IPS DF 4.7 (cell line): Measurements from ENCODE around the gene HNRNPAB.

Source experiments
- DNase-seq: peaks from one replicate; pipeline ENCODE4 v3.0.0-alpha.2; 2013; ENCODE audit warnings: low spot score; ENCODE audit errors: extremely low read depth

Gene HNRNPAB

DNA sequence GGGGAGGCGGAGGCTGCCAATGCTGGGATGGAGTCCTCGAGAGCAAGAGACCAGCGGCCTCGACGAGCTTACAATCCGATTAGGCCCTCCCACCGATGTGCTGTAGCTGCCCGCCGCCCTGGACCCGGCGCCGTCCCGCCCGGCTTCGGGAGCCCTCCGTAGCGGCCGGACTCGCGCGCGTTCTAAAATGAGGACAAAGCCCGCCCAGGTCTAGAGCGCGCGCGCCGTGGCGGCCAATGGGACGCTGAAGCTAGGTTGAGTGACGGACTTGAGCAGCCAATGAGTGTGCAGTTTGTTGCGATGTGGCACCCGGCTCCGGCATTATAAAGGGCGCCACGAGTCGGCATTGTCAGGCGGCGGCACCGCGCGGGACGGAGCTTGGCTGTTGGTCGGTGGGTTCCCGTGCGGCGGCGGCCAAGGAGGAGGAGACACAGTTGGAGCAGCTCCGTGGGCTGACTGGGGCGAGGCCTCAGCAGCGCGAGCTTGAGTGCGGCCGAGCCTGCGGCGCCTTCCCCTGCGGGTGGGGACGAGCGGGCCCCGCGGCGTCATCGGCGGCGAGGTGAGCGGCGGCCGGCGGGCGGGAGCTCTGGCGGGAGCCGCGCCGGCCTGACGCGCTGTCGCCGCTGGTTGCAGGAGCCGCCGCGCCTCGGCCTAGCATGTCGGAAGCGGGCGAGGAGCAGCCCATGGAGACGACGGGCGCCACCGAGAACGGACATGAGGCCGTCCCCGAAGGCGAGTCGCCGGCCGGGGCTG is at the start of gene HNRNPAB:
Gene HNRNPAB (plus strand): TSS at position 352 of the 753 bp plus-strand sequence. CDS start 305 bp downstream, at position 657.
- DNase-seq, result peak; percentile 75

DNA sequence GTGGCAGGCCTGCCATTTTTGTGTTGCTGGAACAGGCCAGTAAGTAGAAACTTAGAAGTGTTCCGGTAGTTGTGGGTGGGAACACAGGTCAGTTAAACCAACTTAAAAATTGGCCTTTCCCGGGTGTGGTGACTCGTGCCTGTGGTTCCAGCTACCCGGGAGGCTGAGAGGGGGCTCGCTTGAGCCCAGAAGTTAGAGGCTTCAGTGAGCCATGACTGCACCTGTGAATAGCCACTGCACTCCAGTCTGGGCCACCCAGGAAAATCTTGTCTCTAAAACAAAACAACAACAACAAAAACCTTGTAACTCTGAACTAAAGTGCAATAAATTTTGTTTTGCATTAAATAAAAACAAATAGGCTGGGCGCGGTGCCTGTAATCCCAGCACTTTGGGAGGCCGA is 49.3 kb upstream of the HNRNPAB start:
- DNase-seq, result no peak

DNA sequence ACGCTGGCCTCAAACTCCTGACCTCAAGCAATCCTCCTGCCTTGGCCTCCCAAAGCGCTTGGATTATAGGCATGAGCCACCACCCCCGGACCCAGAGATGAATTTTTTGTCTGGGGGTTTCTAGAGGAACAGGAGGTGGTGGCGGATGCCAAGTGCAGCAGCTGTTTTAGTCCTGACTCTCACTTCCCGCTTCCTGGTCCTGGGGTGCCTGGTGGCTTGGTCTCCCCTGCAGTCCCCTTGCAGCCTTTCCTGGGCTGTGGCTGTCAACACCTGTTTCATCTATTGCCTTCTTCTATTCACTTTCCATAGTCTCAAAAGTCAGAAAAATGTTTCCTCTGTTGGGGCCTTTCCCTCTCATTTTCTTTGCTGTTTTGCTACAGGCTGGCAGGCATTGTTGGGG is 44.2 kb upstream of the HNRNPAB start:
- no peak for DNase-seq

DNA sequence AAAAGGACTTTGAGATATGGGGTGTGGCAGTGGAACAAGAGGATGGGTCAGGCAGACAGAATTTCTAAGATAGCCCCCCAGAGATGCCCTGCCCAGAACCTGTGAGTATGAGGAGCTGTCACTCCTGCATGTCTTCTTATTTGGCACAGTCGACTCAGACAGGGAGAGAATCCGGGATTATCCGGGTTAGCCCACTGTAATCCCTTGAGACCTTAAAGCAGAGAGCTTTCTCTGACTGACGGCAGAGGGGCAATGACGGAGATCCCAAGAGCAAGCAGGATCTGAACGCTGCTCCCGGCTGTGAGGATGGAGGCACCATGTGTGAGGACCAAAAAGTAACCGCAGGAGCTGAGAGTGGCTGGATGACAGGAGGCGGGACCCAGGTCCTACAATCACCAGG is 41.9 kb upstream of the HNRNPAB start:
- no peak for DNase-seq

DNA sequence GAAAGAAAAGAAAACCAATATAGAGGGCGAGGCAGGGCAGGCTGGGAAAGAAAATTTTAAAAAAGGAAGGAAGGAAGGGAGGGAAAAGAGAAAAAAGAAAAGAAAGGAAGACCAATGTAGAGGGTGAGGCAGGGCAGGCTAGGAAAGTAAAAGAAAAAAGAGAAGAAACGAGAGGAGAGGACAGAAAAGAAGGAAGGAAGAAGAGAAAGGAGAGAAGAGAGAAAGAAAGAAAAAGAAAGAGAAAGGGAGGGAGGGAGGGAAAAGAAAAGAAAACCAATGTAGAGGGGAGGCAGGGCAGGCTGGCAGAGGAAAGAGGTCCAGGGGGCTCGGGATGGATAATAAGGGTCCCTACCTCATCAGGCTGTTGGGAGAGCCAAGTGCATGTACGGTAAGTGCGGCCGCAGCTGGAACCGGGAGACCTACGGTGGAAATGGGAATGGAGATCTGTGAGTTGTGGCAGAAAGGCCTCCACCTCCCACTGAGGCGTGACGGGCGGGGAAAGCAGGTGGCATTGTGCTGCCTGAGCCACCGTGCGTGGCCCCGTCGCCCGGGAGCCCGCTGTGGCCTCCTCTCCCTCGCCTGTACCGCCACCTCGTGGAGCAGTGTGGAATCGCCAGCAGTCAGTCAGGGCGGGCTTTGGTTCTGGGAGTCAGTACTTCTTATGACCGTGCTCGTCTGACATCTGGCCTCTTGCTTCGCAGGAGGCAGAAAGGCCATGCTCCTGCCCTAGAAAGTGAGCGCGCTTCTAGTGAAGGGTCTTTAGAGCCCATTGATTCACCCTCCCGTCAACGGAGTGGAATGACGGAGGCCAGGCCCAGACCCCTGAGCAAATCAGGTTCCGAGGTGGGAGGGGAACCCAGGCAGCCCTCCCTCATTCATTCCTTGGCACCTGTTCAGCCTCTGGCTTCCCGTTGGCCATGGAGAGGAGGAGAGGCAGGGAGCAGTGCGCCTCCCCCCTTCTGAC is 40.3 kb upstream of the HNRNPAB start:
- DNase-seq, result no peak

DNA sequence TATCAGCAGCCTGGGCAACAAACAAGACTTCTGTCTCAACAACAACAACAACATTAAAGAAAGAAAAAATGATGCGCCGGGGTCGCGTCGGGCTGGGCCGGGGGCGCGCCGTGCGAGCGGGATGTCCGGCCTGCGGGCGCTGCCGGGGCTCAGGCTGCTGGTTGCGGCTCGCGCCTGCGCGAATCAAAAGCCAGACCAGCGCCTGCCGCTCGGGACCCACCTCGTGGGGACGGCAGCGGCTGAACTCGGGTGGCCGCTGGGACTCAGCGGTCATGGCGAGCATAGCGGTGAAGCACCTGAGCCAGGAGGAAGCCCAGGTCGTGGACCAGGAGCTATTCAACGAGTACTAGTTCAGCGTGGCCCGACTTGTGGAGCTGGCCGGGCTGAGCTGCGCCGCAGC is 38.8 kb upstream of the HNRNPAB start:
- DNase-seq, result no peak

DNA sequence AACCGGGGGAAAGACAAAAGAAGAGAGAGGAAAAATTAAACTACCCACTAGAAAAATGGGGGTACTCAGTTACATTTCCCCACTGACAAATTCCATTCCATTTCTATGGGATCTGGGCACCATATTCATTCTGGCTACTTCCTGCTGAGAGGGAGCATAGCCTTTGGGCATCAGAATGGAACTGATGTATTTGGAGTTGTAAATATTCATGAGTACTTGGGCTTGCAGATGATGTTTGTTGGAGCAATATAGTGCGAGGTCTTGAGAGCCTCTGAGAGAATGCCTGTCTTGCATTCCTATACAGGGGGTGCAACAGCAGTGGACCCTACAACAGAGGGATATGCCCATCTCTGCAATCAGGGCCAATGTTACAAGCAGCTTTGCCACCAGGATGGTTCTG is 33.9 kb upstream of the HNRNPAB start:
- no peak for DNase-seq

DNA sequence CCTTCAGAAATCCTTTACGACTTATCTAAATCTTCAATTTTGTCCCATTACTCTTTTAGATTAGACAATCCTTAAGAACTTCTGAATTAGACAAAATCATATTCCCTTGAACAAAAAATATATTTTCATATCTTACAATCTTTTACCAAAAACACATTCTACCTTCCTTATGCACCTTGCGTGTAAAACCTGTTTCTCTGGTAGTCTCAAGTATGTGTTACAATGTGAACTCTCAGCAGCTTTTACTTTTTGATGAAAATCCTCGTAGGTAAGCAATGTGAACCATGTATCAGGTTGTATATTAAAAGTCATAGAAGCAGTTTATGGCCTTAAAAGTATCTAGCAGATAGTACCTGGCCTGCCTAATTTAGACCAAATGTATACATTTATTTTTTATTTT is 29.9 kb upstream of the HNRNPAB start:
- DNase-seq, result no peak

DNA sequence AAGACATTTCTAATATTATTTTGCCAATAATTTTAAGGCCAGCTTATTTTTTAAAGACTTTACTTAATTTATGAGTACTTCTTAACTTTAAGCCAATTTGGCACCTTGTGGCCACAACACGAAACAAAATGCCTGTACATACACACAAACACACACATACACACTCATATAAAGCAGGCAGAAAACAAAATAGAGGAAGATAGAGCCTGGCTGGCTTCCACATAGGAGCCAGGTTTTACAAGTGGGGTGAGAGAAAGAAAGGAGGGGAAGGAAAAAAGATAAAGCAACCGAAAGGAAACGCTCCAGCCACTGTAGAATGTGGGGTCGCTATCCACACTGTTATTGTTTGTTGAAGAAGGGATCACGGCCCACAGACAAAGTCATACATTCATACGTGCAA is 27.5 kb upstream of the HNRNPAB start:
- DNase-seq, result no peak

DNA sequence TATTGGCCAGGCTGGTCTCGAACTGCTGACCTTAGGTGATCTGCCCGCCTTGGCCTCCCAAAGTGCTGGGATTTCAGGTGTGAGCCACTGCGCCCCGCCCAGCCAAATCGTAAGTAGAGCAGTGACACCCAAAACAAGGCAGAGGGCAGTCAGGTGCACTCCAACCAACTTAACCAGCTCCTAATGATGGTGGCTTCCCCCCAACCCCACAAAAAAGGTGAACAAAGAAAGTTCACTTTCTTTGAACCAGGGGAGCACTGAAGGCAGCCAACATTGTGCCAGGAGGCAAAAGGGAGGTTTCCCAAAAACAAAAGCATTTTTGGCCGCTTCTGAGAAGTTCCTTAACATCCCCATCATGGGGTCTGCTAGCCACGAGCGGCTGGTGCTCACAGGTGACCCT is 26.8 kb upstream of the HNRNPAB start:
- DNase-seq, result no peak

DNA sequence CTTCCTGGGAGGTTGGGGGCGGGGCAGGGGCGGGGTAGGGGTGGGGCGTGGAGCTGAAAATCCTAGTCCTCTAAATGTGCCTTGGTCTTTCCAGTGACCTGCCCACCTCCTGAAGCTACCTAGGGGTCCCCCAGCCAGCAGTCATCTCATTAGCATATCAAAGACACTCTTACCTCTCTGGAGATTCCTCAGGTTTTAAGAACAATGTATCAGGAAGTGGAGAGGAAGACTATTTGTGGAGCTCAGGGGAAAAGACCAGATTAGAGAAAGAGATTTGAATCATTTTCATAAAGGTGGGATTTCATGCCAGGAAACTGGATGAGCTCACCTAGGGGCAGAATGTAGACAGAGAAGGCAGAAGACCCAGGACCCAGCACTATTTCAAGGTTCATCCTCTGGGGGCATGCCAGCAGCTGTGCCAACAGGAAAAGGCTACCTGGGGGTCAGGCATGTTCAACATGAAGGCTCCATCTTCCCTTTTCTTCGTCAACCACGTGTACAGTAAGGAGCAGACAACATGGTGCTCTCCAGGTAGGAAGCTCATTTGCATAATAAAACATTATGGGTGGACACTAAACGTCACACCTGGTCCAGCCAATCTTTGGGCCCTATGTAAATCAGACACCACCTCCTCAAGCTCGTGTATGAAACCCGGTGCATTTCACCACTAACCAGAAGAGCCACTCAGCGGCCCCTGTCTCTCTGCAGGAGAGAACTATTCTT is 24.0 kb upstream of the HNRNPAB start:
- peak; percentile 95 for DNase-seq

DNA sequence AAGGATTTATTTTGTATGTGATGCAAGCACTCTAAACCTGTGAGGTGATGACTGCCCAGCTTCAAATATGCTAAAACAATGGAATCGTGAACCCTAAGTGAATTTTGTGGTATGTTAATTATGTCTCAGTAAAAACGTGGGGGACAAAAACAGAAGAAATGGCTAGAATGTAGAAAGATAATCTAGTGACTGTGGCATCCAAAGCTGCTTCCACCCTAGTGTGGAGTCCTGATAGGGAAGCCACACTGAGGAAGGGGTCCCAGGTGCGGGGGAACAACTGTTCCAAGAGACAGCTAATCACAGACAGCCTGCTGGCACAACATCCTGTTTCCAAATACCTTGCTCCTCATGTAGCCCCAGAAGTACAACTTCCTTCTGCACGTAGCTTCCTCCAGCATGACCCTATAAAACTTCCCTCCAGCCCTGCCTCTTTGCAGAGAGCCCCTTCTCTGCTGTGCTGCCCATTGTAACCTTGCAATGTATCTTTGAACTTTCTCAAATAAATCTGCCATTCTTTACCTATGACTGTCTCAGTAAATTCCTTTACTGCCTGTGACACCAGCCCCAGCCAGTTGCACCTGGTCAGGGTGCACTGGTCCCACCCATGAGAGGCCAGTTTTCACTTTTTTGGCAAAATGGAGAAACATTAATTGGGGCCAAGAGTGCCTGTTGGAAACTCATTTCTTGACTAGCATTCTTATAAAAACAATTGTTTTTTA is 22.0 kb upstream of the HNRNPAB start:
- DNase-seq, result no peak

DNA sequence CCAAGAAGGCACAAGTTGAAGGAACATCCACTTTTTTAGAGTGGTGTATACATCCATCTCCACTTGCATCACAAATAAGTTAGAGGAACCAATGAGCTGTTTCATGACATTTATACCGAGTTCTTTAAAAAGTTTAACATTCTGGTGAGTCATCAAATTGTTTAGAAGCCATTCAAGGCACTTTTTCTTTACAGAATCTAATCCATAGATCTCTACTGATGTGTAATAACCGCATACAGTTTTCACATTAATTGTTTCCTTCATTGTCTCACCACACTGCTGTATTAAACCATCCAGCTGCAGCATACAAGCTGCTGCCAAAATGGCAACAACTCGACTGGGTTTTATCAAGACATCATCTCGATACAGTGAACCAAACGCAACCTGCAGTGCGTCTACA is 17.9 kb upstream of the HNRNPAB start:
- DNase-seq, result no peak

DNA sequence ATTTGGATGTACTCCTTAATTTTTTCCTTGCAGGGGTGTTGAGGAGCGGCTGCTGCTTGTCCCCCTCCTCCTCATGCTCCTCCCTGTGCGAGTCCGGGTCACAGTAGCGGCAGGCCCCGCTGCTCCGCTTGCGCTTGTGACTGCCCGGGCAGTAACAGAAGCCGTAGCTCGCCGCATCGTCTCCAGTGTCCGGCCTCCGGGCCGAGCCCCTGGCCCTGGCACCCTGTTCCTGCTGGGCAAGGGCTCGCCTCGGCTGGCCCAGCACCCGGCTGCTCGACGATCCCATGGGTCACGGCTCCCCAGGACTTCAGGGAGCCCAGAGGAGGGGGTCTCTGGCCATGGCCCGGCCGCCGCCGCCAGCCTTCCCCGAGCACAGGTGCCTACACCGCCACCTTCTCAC is 17.3 kb upstream of the HNRNPAB start, which contains the start of gene GMCL2:
Gene GMCL2 (minus strand): TSS at position 358 of the 400 bp plus-strand sequence. CDS start 72 bp downstream, at position 286.
- no peak for DNase-seq

DNA sequence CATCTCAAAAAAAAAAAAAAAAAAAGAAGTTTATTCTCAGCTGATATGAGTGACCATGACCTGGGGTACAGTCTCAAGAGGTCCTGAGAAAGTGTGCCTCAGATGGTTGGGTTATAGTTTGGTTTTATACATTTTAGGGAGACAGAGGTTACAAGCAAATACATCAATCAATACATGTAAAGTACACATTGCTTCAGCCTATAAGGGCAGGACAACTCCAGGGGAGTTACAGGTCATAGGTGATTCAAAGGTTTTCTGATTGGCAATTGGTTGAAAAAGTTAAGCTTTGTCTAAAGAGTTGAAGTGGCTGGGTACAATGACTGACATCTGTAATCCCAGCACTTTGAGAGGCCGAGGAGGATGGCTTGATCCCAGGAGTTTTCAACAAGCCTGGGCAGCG is 14.9 kb upstream of the HNRNPAB start:
- DNase-seq, result no peak

DNA sequence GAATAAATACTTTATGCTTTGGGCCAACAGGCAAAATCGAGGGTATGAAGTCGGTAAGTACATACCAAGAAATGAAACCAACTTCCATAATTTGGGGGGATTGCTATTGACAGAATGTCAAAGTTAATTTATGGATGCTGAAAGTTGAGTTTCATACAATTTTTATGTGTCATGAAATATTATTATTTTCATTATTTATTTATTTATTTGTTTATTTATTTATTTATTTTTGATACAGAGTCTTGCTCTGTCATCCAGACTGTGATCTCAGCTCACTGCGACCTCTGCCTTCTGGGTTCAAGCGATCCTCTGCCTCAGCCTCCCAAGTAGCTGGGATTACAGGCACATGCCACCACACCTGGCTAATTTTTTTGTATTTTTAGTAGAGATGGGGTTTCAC is 12.7 kb upstream of the HNRNPAB start:
- DNase-seq, result no peak

DNA sequence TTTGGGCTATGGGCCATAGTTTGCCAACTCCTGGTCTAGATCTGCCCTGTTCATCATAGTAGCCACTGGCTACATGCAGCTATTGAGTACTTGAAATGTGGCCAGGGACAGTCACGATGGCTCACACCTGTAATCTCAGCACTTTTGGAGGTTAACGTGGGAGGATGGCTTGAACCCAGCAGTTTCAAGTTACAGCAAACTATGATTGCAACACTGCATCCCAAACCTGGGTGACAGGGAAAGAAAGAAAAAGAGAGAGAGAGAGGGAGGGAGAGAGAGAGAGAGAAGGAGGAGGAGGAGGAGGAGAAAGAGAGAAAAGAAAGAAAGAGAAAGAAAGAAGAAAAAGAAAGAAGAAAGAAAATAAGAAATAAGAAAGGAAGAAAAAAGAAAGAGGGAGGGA is 12.1 kb upstream of the HNRNPAB start:
- DNase-seq, result no peak

DNA sequence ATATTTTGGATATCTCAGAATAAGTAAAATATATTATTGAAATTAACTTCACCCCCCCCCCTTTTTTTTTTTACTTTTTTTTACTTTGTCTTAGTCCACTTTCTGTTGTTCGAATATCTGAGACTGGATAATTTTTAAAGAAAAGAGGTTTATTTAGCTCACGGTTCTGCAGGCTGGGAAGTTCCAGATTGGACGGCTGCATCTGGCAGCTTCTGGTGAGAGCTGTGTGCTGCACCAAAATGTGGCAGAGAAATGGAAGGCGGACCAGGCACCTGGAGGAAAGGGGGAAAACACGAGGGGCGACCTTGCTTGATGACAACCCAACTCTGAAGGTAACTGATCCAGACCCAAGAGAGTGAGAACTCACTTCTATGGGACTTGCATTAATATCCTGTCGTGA is 11.5 kb upstream of the HNRNPAB start:
- no peak for DNase-seq

DNA sequence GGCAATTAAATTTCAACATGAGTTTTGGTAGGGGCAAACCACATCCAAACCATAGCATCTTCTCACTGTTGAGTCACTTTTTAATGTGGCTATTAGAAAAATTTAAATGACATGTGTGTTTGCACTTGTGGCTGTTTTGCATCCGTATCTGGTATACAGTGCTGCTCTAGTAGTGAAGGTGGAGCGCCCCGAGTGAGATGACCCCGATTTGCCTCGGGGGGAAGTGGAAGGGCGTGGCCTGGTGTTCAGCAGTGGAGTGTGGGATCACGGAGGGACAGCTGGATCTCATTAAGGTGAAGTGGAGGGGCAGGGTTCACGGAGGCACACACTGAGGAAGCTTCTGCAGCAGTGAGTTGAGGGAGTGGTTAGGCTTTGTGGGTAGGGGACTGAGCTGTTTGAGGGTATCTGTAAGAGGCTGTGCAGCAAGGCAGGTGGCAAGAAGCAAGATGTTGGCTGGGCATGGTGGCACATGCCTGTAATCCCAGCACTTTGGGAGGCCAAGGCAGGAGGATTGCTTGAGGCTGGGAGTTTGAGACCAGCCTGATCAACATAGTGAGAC is 11.0 kb upstream of the HNRNPAB start:
- no peak for DNase-seq

DNA sequence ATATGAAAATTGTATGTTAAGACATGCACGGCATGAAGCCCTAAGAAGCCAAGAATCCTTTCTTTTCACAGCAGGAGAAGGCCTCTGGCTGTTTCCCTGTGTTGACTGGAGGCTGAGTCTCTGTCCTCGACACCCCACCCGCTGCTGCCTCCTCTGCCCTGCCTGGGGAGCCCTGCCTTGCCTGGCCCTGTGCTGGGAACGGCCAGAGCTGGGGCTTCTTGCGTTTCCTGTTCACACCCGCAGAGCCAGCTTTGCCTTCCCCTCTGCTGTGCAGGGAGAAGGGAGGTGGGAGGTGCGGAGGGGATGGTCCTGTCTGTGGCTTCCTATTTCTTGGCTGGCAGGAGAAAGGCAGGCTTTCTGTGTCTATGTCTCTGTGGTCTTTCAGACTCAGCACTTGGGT is 10.3 kb upstream of the HNRNPAB start:
- DNase-seq, result no peak
